Ammon's horn (tissue), 1 donor: ENCODE data around the gene NHERF1.

ENCODE experiments used
- DNase-seq: peaks from one replicate; pipeline ENCODE4 v3.0.0-alpha.2; 2016; ENCODE audit warnings: low spot score

NHERF1 gene

GRCh38 chr17:74810699-74811485 is 62.5 kb downstream of the NHERF1 start:
- peak; percentile 76 for DNase-seq

- DNase-seq: no peak
These were observed 63.9 kb downstream of the NHERF1 start for GRCh38 chr17:74812109-74813009.

- DNase-seq: no peak
These were observed 66.0 kb downstream of the NHERF1 start for GRCh38 chr17:74814453-74814852.

- DNase-seq: no peak
These were observed 66.6 kb downstream of the NHERF1 start for GRCh38 chr17:74815067-74815466.

- DNase-seq: no peak
These were observed 67.3 kb downstream of the NHERF1 start for GRCh38 chr17:74815550-74816370.

GRCh38 chr17:74816905-74817620 is 68.6 kb downstream of the NHERF1 start:
- no peak for DNase-seq

GRCh38 chr17:74818291-74818938 is 70.0 kb downstream of the NHERF1 start:
- DNase-seq: no peak
